ENCODE data around the gene MOGAT3. TPM values are rescaled to one million over a fixed set of nuclear protein-coding genes. Genes with fewer than 3 reads are reported as not detected.
A peak's percentile ranks its signal among the peaks of the same experiment; 100 is the strongest.

Gene MOGAT3
- not detected in 2 replicates for total RNA-seq (2014; rRNA removed; shearing (Covaris generic); ENCODE audit: low replicate concordance)

GRCh38 chr7:101200862-101201599 is at the start of gene MOGAT3:
Gene MOGAT3 (minus strand): TSS chr7:101201036. CDS start chr7:101200854, 182 bp downstream.
- DNase-seq, result no peak
- Histone ChIP-seq H3K9me3 (no peaks in the 10 kb centered on the region), H3K27me3 (no peaks in the 10 kb centered on the region), H3K4me3 (no peak within 1 kb of the TSS), H3K36me3 (no peaks in the 10 kb centered on the region)

- no peaks in the 10 kb centered on the region for H3K9me3 ChIP-seq
- H3K36me3 ChIP-seq, result 0 out of 2 replicates have a peak, but pooled peaks cover 4% of the 10 kb centered on the region
- H3K27me3 ChIP-seq, result no peaks in the 10 kb centered on the region
- no peak for DNase-seq
- no peak overlapping the region for H3K4me3 ChIP-seq
These were observed 49.5 kb upstream of the MOGAT3 start for GRCh38 chr7:101250324-101250723.

- H3K36me3 ChIP-seq, result peaks cover 7% of the 10 kb centered on the region; the same call in 1 of the 2 replicates
- no peak for DNase-seq
These were observed 47.4 kb upstream of the MOGAT3 start for GRCh38 chr7:101248276-101248675.

GRCh38 chr7:101245147-101245668 is 44.4 kb upstream of the MOGAT3 start:
- Histone ChIP-seq H3K9me3 (no peaks in the 10 kb centered on the region), H3K36me3 (peaks cover 7% of the 10 kb centered on the region; the same call in 1 of the 2 replicates), H3K27me3 (no peaks in the 10 kb centered on the region), H3K4me3 (peak overlapping the region; percentile 90)
- DNase-seq, result no peak

More at GRCh38 chr7:101248276-101248675, 47.4 kb upstream of the MOGAT3 start:
- H3K4me3 ChIP-seq, result no peak overlapping the region
- no peaks in the 10 kb centered on the region for H3K9me3 ChIP-seq
- H3K27me3 ChIP-seq, result no peaks in the 10 kb centered on the region

- peaks cover 7% of the 10 kb centered on the region; the same call in 1 of the 2 replicates for H3K36me3 ChIP-seq
- H3K27me3 ChIP-seq, result no peaks in the 10 kb centered on the region
- peak; percentile 88 for DNase-seq
- H3K9me3 ChIP-seq, result no peaks in the 10 kb centered on the region
- H3K4me3 ChIP-seq, result peak within 1 kb of the TSS; percentile 90
These were observed 43.7 kb upstream of the MOGAT3 start, which contains the start of gene FIS1 for GRCh38 chr7:101244375-101245146. Gene FIS1 (minus strand): TSS chr7:101245081. CDS start chr7:101245004, 77 bp downstream.

GRCh38 chr7:101243646-101244374 is 43.0 kb upstream of the MOGAT3 start:
- peak overlapping the region; percentile 90 for H3K4me3 ChIP-seq
- H3K9me3 ChIP-seq, result no peaks in the 10 kb centered on the region
- DNase-seq, result no peak
- no peaks in the 10 kb centered on the region for H3K27me3 ChIP-seq
- H3K36me3 ChIP-seq, result peaks cover 7% of the 10 kb centered on the region; the same call in 1 of the 2 replicates

- Histone ChIP-seq H3K9me3 (no peaks in the 10 kb centered on the region), H3K27me3 (no peaks in the 10 kb centered on the region), H3K4me3 (no peak overlapping the region), H3K36me3 (peaks cover 7% of the 10 kb centered on the region; the same call in 1 of the 2 replicates)
- no peak for DNase-seq
These were observed 40.9 kb upstream of the MOGAT3 start for GRCh38 chr7:101241443-101242349.

- Histone ChIP-seq H3K9me3 (no peaks in the 10 kb centered on the region), H3K27me3 (no peaks in the 10 kb centered on the region), H3K4me3 (no peak overlapping the region), H3K36me3 (peaks cover 7% of the 10 kb centered on the region; the same call in 1 of the 2 replicates)
- no peak for DNase-seq
These were observed 40.2 kb upstream of the MOGAT3 start for GRCh38 chr7:101241015-101241363.

GRCh38 chr7:101240226-101241014 is 39.6 kb upstream of the MOGAT3 start:
- DNase-seq, result no peak
- Histone ChIP-seq H3K27me3 (no peaks in the 10 kb centered on the region), H3K4me3 (no peak overlapping the region), H3K36me3 (peaks cover 3% of the 10 kb centered on the region; the same call in 1 of the 2 replicates), H3K9me3 (no peaks in the 10 kb centered on the region)

- DNase-seq, result no peak
- no peak overlapping the region for H3K4me3 ChIP-seq
- no peaks in the 10 kb centered on the region for H3K27me3 ChIP-seq
- H3K9me3 ChIP-seq, result no peaks in the 10 kb centered on the region
- H3K36me3 ChIP-seq, result peaks cover 3% of the 10 kb centered on the region; the same call in 1 of the 2 replicates
These were observed 39.0 kb upstream of the MOGAT3 start for GRCh38 chr7:101239951-101240220.

- H3K9me3 ChIP-seq, result no peaks in the 10 kb centered on the region
- peaks cover 3% of the 10 kb centered on the region; the same call in 1 of the 2 replicates for H3K36me3 ChIP-seq
- H3K4me3 ChIP-seq, result no peak overlapping the region
- H3K27me3 ChIP-seq, result no peaks in the 10 kb centered on the region
- DNase-seq, result no peak
These were observed 38.5 kb upstream of the MOGAT3 start for GRCh38 chr7:101239191-101239950.

GRCh38 chr7:101238226-101239182 is 37.7 kb upstream of the MOGAT3 start:
- Histone ChIP-seq H3K4me3 (no peak overlapping the region), H3K36me3 (peaks cover 1% of the 10 kb centered on the region; the same call in 1 of the 2 replicates), H3K9me3 (no peaks in the 10 kb centered on the region), H3K27me3 (no peaks in the 10 kb centered on the region)
- no peak for DNase-seq

- no peaks in the 10 kb centered on the region for H3K36me3 ChIP-seq
- H3K4me3 ChIP-seq, result no peak within 1 kb of the TSS
- H3K27me3 ChIP-seq, result no peaks in the 10 kb centered on the region
- no peak for DNase-seq
- H3K9me3 ChIP-seq, result no peaks in the 10 kb centered on the region
These were observed 36.6 kb upstream of the MOGAT3 start, which contains the start of gene CLDN15 for GRCh38 chr7:101237206-101238067. Gene CLDN15 (minus strand): TSS chr7:101237802. CDS start chr7:101237581, 221 bp downstream.

Measured in MG63 (cell line).